Left ventricle myocardium inferior (tissue), 1 donor: ENCODE results near the gene NCR1. TPM values are rescaled to one million over a fixed set of nuclear protein-coding genes. Genes with fewer than 3 reads are reported as not detected.
A peak's percentile ranks its signal among the peaks of the same experiment; 100 is the strongest.
"Not testable (repeated sequence)": the region's sequence is repeated elsewhere in the genome, so short reads cannot be mapped to it uniquely, and the experiment has no call there.

Source experiments
- DNase-seq: peaks from one replicate; pipeline ENCODE4 v3.0.0-alpha.2; 2020
- H3K27ac ChIP-seq: fragments of 200-600 bp; replicated peaks from 2 replicates; pipeline ENCODE4 v1.8.0; 2021
- H3K27me3 ChIP-seq: fragments of 200-600 bp; 2 replicates; pipeline ENCODE4 v1.8.0; 2021; ENCODE audit warnings: low read depth
- H3K36me3 ChIP-seq: fragments of 200-600 bp; 2 replicates; pipeline ENCODE4 v1.8.0; 2021
- H3K4me1 ChIP-seq: fragments of 200-600 bp; 2 replicates; pipeline ENCODE4 v1.8.0; 2021
- H3K4me3 ChIP-seq: fragments of 200-600 bp; 2 replicates; pipeline ENCODE4 v1.8.0; 2021; ENCODE audit warnings: mild to moderate bottlenecking, moderate library complexity
- H3K9me3 ChIP-seq: fragments of 200-600 bp; replicated peaks from 2 replicates; pipeline ENCODE4 v1.8.0; 2021
- CTCF ChIP-seq: fragments of 200-600 bp; IDR thresholded peaks from 2 replicates; pipeline ENCODE4 v1.8.0; 2021; ENCODE audit warnings: antibody characterized with exemption, mild to moderate bottlenecking, borderline replicate concordance
- intact Hi-C: fragments of 100-400 bp; cut with micrococcal nuclease; formaldehyde crosslinking; loops from one replicate; pipeline ENCODE4 v1.11.0; 2022
- total RNA-seq: library from RNA; stranded (reverse); fragmentation: NEBNext Ultra II Directional; extraction: Animal tissue kit (Norgen Biotek cat#: 25700); gene quantifications from one replicate; pipeline ENCODE4 v1.2.1, GENCODE V29; 2021
- donor health status: DM: no; HTN: yes; CAD: no; lungs with severe emphysema.

Gene NCR1
- total RNA-seq, 1 donor from 2014 or later: 0.30 TPM

GRCh38 chr19:54905421-54905802 lies 536 bp upstream of the NCR1 start:
- no peak for TF ChIP-seq CTCF
- Histone ChIP-seq H3K4me1 (no peaks in the 10 kb centered on the region), H3K27me3 (peaks cover 53% of the 10 kb centered on the region), H3K27ac (no peak overlapping the region), H3K36me3 (no peaks in the 10 kb centered on the region), H3K9me3 (no peaks in the 10 kb centered on the region), H3K4me3 (no peak overlapping the region)
- DNase-seq: no peak
- intact Hi-C loops: no loop called here

- Histone ChIP-seq H3K4me3 (no peak overlapping the region), H3K4me1 (no peaks in the 10 kb centered on the region), H3K9me3 (no peaks in the 10 kb centered on the region), H3K36me3 (no peaks in the 10 kb centered on the region), H3K27ac (no peak overlapping the region), H3K27me3 (peaks cover 42% of the 10 kb centered on the region)
- no peak for DNase-seq
- no peak for TF ChIP-seq CTCF
- intact Hi-C loops: no loop called here
These were observed 871 bp downstream of the NCR1 start for GRCh38 chr19:54906819-54907218.

- H3K9me3 ChIP-seq, H3K36me3 ChIP-seq, H3K4me1 ChIP-seq, intact Hi-C loops, H3K4me3 ChIP-seq, DNase-seq, H3K27ac ChIP-seq: not testable (repeated sequence)
- peaks cover 39% of the 10 kb centered on the region for H3K27me3 ChIP-seq
These were observed 2.0 kb downstream of the NCR1 start for GRCh38 chr19:54907899-54908298.

- DNase-seq: no peak
- Histone ChIP-seq H3K4me3 (no peak overlapping the region), H3K36me3 (no peaks in the 10 kb centered on the region), H3K9me3 (no peaks in the 10 kb centered on the region), H3K27ac (no peak overlapping the region), H3K4me1 (no peaks in the 10 kb centered on the region), H3K27me3 (peaks cover 70% of the 10 kb centered on the region)
- TF ChIP-seq CTCF: no peak
- intact Hi-C loops: no loop called here
These were observed 10.9 kb downstream of the NCR1 start for GRCh38 chr19:54916822-54917221.

- peaks cover 67% of the 10 kb centered on the region for H3K27me3 ChIP-seq
- H3K27ac ChIP-seq: no peak overlapping the region
- no peak overlapping the region for H3K4me3 ChIP-seq
- no peaks in the 10 kb centered on the region for H3K4me1 ChIP-seq
- no peak for TF ChIP-seq CTCF
- H3K9me3 ChIP-seq: no peaks in the 10 kb centered on the region
- H3K36me3 ChIP-seq: no peaks in the 10 kb centered on the region
- intact Hi-C loops: no loop called here
- no peak for DNase-seq
These were observed 12.6 kb downstream of the NCR1 start for GRCh38 chr19:54918499-54918898.

- intact Hi-C loops: not testable (repeated sequence)
- peaks cover 53% of the 10 kb centered on the region for H3K27me3 ChIP-seq
- TF ChIP-seq CTCF: peak; percentile 51
These were observed 14.0 kb downstream of the NCR1 start for GRCh38 chr19:54919646-54920563.

More at GRCh38 chr19:54919646-54920563, 14.0 kb downstream of the NCR1 start:
- H3K4me1 ChIP-seq, H3K27ac ChIP-seq, H3K9me3 ChIP-seq, H3K36me3 ChIP-seq, H3K4me3 ChIP-seq, DNase-seq: not testable (repeated sequence)
